ENCODE measurements around the gene ULK4.

GRCh38 chr3:41583014-41583413, 378.9 kb downstream of the ULK4 start:
- TF ChIP-seq CTCF (IDR thresholded peaks at IDR 0.05; ENCODE audit: low read depth, low read length): no peak
- TF ChIP-seq POLR2A (IDR thresholded peaks at IDR 0.05; ENCODE audit: extremely low read depth, insufficient read length): no peak
- TF ChIP-seq MYC (IDR thresholded peaks at IDR 0.05; ENCODE audit: low read depth, low read length): no peak
- TF ChIP-seq MAX (IDR thresholded peaks at IDR 0.05; ENCODE audit: low read depth, low read length): no peak

All from NB4 (cell line).